Tibial artery (tissue), 4 donors: ENCODE results near the gene CAMTA1.

Source experiments
- DNase-seq, 2 donors: peaks; one replicate each; pipeline ENCODE4 v3.0.0-alpha.2; 2019
- H3K27ac ChIP-seq, 2 donors: fragments of 200-600 bp; sonication (generic) in 1 of 2; 1 replicate in 1 of 2; 2 replicates in 1 of 2; pipeline ENCODE4 v1.5.1; 2018 to 2019; ENCODE audit warnings: mild to moderate bottlenecking in 1 of 2
- H3K27me3 ChIP-seq, 2 donors: fragments of 200-600 bp; sonication (generic) in 1 of 2; one replicate each; pipeline versions ENCODE4 v1.5.1 to v1.6.0; 2016 to 2019
- H3K36me3 ChIP-seq, 3 donors: fragments of 200-600 bp; sonication (generic) in 2 of 3; one replicate each; pipeline ENCODE4 v1.5.1; 2016 to 2019; ENCODE audit warnings: mild to moderate bottlenecking in 2 of 3
- H3K4me1 ChIP-seq, 4 donors: fragments of 200-600 bp; sonication (generic) in 2 of 4; 1 replicate in 3 of 4; 2 replicates in 1 of 4; pipeline ENCODE4 v1.5.1; 2016 to 2019
- H3K4me3 ChIP-seq, 2 donors: fragments of 200-600 bp; sonication (generic) in 1 of 2; 1 replicate in 1 of 2; 2 replicates in 1 of 2; pipeline ENCODE4 v1.5.1; 2018 to 2019; ENCODE audit warnings: mild to moderate bottlenecking in 2 of 2
- H3K9me3 ChIP-seq, 3 donors: fragments of 200-600 bp; sonication (generic) in 1 of 3; one replicate each; pipeline ENCODE4 v1.5.1; 2016 to 2019
- intact Hi-C: fragments of 100-400 bp; cut with DNase I; formaldehyde crosslinking; loops from one replicate; pipeline ENCODE4 v1.15.0; 2023; ENCODE audit warnings: low total_unique reads
- TF ChIP-seq, protein P1 (sequence below), 2 experiments: fragments of 200-600 bp in 1 of 2; fragments of 450-650 bp in 1 of 2; IDR thresholded peaks; one replicate each; pipeline ENCODE4 v1.5.1; 2017 to 2019; ENCODE audit warnings: antibody characterized with exemption in 2 of 2, mild to moderate bottlenecking in 1 of 2, moderate library complexity in 1 of 2

The CAMTA1 gene

DNA sequence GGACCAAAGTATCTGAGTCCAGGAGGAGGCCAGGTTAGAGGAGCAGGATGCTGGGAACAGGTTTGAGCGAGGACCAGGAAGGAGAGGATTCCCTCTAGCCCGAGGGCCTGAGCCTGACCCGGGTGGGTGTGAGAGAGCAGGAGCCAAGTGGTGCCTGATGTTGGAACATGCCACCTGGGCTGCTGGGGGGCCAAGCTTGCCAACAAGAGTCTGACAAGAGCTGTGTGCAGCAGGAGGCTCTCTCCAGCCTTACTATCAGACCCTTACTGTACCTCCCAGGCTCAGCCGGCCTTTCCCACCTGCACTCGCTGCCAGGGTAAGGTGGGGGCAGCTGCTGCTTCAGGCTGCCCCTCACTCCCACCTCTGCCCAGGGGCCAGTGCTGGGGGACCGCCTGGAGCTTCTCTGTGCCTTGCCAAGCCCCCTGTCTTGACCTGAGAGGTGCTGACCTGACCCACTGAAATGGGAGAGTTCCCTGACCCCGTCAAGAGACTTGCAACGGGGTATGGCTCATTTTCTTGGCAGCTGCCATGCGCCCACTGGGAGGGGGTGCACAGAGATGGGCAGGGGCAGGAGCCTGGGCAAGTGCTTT lies 826.3 kb downstream of the CAMTA1 start:
- TF ChIP-seq, protein P1, sequence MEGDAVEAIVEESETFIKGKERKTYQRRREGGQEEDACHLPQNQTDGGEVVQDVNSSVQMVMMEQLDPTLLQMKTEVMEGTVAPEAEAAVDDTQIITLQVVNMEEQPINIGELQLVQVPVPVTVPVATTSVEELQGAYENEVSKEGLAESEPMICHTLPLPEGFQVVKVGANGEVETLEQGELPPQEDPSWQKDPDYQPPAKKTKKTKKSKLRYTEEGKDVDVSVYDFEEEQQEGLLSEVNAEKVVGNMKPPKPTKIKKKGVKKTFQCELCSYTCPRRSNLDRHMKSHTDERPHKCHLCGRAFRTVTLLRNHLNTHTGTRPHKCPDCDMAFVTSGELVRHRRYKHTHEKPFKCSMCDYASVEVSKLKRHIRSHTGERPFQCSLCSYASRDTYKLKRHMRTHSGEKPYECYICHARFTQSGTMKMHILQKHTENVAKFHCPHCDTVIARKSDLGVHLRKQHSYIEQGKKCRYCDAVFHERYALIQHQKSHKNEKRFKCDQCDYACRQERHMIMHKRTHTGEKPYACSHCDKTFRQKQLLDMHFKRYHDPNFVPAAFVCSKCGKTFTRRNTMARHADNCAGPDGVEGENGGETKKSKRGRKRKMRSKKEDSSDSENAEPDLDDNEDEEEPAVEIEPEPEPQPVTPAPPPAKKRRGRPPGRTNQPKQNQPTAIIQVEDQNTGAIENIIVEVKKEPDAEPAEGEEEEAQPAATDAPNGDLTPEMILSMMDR (IDR thresholded peaks at IDR 0.05) = no peak
- Histone ChIP-seq H3K4me3 (no peak overlapping the region), H3K4me1 (no peaks in the 10 kb centered on the region), H3K9me3 (peaks cover 0 to 12% (median 5%) of the 10 kb centered on the region in 3 donors), H3K36me3 (no peaks in the 10 kb centered on the region), H3K27me3 (peaks cover 0 to 58% of the 10 kb centered on the region in 2 donors), H3K27ac (no peak overlapping the region)
- intact Hi-C loops = no loop called here
- peak; percentile 7 to 35 for DNase-seq

DNA sequence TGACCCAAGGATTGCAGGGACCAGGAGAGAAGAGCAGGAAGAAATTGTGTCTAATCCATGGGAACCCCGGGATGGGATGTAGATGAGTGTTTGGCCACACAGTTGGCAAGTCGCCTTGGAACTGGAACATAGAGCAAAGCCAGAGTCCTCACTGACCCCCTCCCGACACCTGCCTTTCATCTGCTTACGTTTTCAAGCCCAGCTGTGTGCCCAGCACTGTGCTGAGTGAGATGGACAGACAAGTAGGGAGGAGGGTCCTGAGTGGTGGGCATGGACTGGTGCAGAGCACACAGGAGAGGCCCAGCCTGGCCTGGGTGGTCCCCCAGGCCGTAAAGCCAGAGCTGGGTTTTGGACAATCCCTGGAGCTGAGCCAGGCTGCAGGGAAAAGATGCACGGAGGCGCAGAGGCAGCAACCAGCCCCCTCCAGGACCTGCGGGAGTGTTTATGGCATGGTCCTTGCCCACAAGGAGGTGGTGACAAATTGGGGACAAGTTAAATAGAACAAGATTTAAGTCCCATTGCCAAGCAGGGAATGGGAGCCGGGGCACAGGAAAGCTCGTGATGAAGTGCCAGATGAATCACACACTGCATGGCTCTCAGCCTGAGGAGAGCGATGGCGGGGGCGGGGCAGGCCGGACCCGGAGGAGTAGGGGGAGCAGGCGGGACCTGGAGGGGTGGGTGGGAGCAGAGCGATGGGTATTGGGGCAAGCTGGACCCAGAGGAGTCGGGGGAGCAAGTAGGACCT lies 828.0 kb downstream of the CAMTA1 start:
- intact Hi-C loops = no loop called here
- Histone ChIP-seq H3K27me3 (peaks cover 0 to 50% of the 10 kb centered on the region in 2 donors), H3K36me3 (no peaks in the 10 kb centered on the region), H3K4me1 (peaks cover 0 to 3% (median 0%) of the 10 kb centered on the region in 4 donors), H3K9me3 (peaks cover 0 to 12% (median 5%) of the 10 kb centered on the region in 3 donors), H3K27ac (no peak overlapping the region), H3K4me3 (no peak overlapping the region)
- DNase-seq = peak; percentile 12 to 45
- TF ChIP-seq, protein P1 (IDR thresholded peaks at IDR 0.05) = no peak

DNA sequence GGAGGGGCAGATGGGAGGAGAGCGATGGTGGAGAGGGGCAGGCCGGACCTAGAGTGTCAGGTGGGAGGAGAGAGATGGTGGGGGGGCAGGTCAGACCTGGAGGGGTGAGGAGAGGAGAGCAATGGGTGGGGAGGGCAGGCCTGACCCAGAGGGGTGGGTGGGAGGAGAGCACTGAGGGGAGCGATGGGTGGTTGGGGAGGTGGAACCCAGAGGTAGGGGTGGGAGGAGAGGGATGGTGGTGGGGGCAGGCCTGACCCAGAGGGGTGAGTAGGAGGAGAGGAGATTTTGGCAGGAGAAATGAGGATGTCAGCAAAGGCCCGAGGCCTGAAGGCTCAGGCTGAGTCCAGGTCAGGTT lies 828.6 kb downstream of the CAMTA1 start:
- intact Hi-C loops = no loop called here
- Histone ChIP-seq H3K4me3 (no peak overlapping the region), H3K27ac (no peak overlapping the region), H3K4me1 (peaks cover 0 to 3% (median 0%) of the 10 kb centered on the region in 4 donors), H3K9me3 (peaks cover 0 to 12% (median 5%) of the 10 kb centered on the region in 3 donors), H3K27me3 (peaks cover 0 to 46% of the 10 kb centered on the region in 2 donors), H3K36me3 (no peaks in the 10 kb centered on the region)
- peak; percentile 1 to 35 for DNase-seq
- TF ChIP-seq, protein P1 (IDR thresholded peaks at IDR 0.05) = no peak

DNA sequence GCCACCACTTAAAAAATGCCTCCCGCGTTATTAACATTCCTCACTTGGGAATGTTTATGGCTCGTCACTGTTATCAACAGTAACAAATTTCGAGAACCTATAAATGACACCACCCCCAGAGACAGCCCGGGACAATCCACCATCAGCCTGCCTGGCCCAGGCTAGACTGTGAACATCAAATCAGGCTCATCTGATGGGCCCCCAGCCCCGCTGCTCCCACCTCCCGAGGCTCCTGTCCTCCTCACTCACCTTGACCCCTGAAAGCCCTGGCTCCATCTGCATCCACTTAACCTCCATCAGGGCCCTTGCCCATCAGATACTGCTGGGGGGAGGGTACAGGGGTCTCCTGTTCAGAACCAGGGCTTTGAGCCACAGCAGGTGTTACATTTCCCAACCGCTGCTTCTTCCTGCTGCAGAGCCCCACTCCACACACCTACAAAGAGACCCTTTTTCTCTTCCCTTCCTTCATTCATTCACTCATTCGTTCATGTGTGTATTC lies 829.4 kb downstream of the CAMTA1 start:
- Histone ChIP-seq H3K27ac (no peak overlapping the region), H3K36me3 (no peaks in the 10 kb centered on the region), H3K4me3 (no peak overlapping the region), H3K4me1 (peaks cover 0 to 3% (median 0%) of the 10 kb centered on the region in 4 donors), H3K9me3 (peaks cover 0 to 12% (median 5%) of the 10 kb centered on the region in 3 donors), H3K27me3 (peaks cover 0 to 39% of the 10 kb centered on the region in 2 donors)
- DNase-seq = peak in 1 of 2 donors; percentile 45
- intact Hi-C loops = no loop called here
- TF ChIP-seq, protein P1 (IDR thresholded peaks at IDR 0.05) = no peak

DNA sequence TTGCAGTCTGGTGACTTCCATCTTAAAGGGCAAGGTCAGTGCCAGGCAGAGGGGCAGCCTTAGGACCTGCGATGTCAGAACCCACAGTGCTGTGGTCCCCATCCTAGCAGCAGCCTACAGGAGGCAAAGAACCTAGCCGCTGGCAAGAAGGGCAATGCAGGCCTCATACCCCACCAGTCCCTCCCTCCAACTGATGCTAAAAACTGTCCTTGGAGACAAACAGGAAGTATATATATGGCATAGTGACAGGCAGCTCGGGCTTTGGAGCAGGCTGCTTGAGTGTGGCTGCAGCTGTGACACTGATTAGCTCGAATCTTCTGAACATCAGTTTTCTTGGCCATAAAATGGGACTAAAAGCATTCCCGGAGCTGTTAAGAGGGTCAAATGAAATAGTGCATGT lies 829.9 kb downstream of the CAMTA1 start:
- H3K27ac ChIP-seq = no peak overlapping the region

More for the DNA sequence above, 829.9 kb downstream of the CAMTA1 start:
- H3K27me3 ChIP-seq = peaks cover 0 to 37% of the 10 kb centered on the region in 2 donors
- DNase-seq = peak in 1 of 2 donors; percentile 20
- no peak overlapping the region for H3K4me3 ChIP-seq
- TF ChIP-seq, protein P1 (IDR thresholded peaks at IDR 0.05) = no peak
- peaks cover 0 to 12% (median 5%) of the 10 kb centered on the region in 3 donors for H3K9me3 ChIP-seq
- H3K36me3 ChIP-seq = no peaks in the 10 kb centered on the region
- H3K4me1 ChIP-seq = peaks cover 0 to 3% (median 0%) of the 10 kb centered on the region in 4 donors
- intact Hi-C loops = no loop called here
